ENCODE data around the gene TLCD4. TPM values are rescaled to one million over a fixed set of nuclear protein-coding genes. Genes with fewer than 3 reads are reported as not detected.
A peak's percentile ranks its signal among the peaks of the same experiment; 100 is the strongest.

The TLCD4 gene
- total and polyA plus RNA-seq, 2 of the 13 experiments (the other 11 are each of a cell fraction or from before 2014, with no cell fraction given) = 4.7 to 14.5 TPM

GRCh38 chr1:95122151-95122697 lies 5.1 kb downstream of the TLCD4 start (continued):
- TF ChIP-seq JUNB (CRISPR knock-in tag; IDR thresholded peaks at IDR 0.05; ENCODE audit: borderline replicate concordance) = peak; percentile 84
- TF ChIP-seq ZNF558 (CRISPR knock-in tag; IDR thresholded peaks at IDR 0.05; ENCODE audit: borderline replicate concordance) = no peak
- no peak for TF ChIP-seq RBFOX2 (IDR thresholded peaks at IDR 0.05; ENCODE audit: low read depth, low read length)
- TF ChIP-seq, protein P1, sequence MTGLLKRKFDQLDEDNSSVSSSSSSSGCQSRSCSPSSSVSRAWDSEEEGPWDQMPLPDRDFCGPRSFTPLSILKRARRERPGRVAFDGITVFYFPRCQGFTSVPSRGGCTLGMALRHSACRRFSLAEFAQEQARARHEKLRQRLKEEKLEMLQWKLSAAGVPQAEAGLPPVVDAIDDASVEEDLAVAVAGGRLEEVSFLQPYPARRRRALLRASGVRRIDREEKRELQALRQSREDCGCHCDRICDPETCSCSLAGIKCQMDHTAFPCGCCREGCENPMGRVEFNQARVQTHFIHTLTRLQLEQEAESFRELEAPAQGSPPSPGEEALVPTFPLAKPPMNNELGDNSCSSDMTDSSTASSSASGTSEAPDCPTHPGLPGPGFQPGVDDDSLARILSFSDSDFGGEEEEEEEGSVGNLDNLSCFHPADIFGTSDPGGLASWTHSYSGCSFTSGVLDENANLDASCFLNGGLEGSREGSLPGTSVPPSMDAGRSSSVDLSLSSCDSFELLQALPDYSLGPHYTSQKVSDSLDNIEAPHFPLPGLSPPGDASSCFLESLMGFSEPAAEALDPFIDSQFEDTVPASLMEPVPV (CRISPR knock-in tag; IDR thresholded peaks at IDR 0.05) = peak; percentile 83
- TF ChIP-seq DNMT3B (CRISPR knock-in tag; conservative IDR thresholded peaks at IDR 0.05) = no peak
- no peak for TF ChIP-seq ZC3H4 (CRISPR knock-in tag; IDR thresholded peaks at IDR 0.05; ENCODE audit: borderline replicate concordance)
- TF ChIP-seq GATAD1 (CRISPR knock-in tag; IDR thresholded peaks at IDR 0.05) = peak; percentile 53; the same call in 1 of the 2 replicates
- no peak; the same call in 1 of the 2 replicates for TF ChIP-seq ZSCAN12 (CRISPR knock-in tag; IDR thresholded peaks at IDR 0.05)
- peak; percentile 68; the same call in 1 of the 2 replicates for TF ChIP-seq PRDM10 (CRISPR knock-in tag; IDR thresholded peaks at IDR 0.05; ENCODE audit: low read depth)
- no peak for TF ChIP-seq POLR2AphosphoS5 (IDR thresholded peaks at IDR 0.05; ENCODE audit: low read depth, low read length)
- no peak for TF ChIP-seq ZNF432 (CRISPR knock-in tag; IDR thresholded peaks at IDR 0.05; ENCODE audit: borderline replicate concordance)
- no peak for TF ChIP-seq PBX3 (CRISPR knock-in tag; IDR thresholded peaks at IDR 0.05; ENCODE audit: borderline replicate concordance)
- no peak for TF ChIP-seq ZNF383 (CRISPR knock-in tag; IDR thresholded peaks at IDR 0.05; ENCODE audit: borderline replicate concordance)
- 0 out of 2 replicates have a peak, but pooled peaks have one; percentile 43 for TF ChIP-seq TOE1 (CRISPR knock-in tag; IDR thresholded peaks at IDR 0.05)
- no peak for TF ChIP-seq SUZ12 (IDR thresholded peaks at IDR 0.05; ENCODE audit: low read depth, low read length)
- no peak for TF ChIP-seq ZNF672 (CRISPR knock-in tag; IDR thresholded peaks at IDR 0.05)
- no peak for TF ChIP-seq CCAR2 (optimal IDR thresholded peaks at IDR 0.05; ENCODE audit: low read depth, low read length)
- no peak for TF ChIP-seq TMF1 (CRISPR knock-in tag; IDR thresholded peaks at IDR 0.05; ENCODE audit: low read depth)
- TF ChIP-seq ZSCAN20 (CRISPR knock-in tag; IDR thresholded peaks at IDR 0.05; ENCODE audit: borderline replicate concordance) = 0 out of 2 replicates have a peak, but pooled peaks have one; percentile 47
- peak; percentile 78; the same call in 1 of the 2 replicates for TF ChIP-seq CEBPB (IDR thresholded peaks at IDR 0.05; ENCODE audit: borderline replicate concordance, low read depth, low read length)
- peak; percentile 73 for TF ChIP-seq ZNF746 (CRISPR knock-in tag; IDR thresholded peaks at IDR 0.05)
- no peak for TF ChIP-seq SOX6 (IDR thresholded peaks at IDR 0.05)
- peak; percentile 99 for TF ChIP-seq SOX6 (CRISPR knock-in tag; IDR thresholded peaks at IDR 0.05)
- TF ChIP-seq ZNF724P (CRISPR knock-in tag; IDR thresholded peaks at IDR 0.05; ENCODE audit: borderline replicate concordance) = 0 out of 2 replicates have a peak, but pooled peaks have one; percentile 40
- TF ChIP-seq GTF2F1 (IDR thresholded peaks at IDR 0.05; ENCODE audit: low read length) = no peak
